ENCODE measurements around the gene RMND1.
"Not testable (repeated sequence)": the region's sequence is repeated elsewhere in the genome, so short reads cannot be mapped to it uniquely, and the experiment has no call there.

The RMND1 gene, protein sequence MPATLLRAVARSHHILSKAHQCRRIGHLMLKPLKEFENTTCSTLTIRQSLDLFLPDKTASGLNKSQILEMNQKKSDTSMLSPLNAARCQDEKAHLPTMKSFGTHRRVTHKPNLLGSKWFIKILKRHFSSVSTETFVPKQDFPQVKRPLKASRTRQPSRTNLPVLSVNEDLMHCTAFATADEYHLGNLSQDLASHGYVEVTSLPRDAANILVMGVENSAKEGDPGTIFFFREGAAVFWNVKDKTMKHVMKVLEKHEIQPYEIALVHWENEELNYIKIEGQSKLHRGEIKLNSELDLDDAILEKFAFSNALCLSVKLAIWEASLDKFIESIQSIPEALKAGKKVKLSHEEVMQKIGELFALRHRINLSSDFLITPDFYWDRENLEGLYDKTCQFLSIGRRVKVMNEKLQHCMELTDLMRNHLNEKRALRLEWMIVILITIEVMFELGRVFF

GRCh38 chr6:151451950-151452749, at the start of gene RMND1:
TSS of gene RMND1 (minus strand) at chr6:151452126. CDS start at chr6:151445811, 6,315 bp downstream.
- peak; percentile 94 for DNase-seq (ENCODE audit: low spot score)

- no peak for DNase-seq (ENCODE audit: low spot score)
Measured at GRCh38 chr6:151499551-151499950, 47.6 kb upstream of the RMND1 start.

DNA sequence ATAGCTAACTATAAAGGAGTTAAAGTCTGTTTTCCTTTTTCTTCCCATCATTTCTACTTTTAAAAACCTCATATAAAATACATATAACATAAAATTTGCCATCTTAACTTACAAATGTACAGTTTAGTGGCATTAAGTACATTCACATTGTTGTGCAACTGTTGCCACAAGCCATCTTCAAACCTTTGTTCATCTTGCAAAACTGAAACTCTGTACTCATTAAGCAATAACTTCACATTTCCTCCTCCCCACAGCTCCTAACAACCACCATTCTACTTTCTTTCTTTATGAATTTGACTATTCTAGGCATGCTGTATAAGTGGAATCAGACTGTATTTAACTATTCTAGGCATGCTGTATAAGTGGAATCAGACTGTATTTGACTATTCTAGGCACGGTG, 46.4 kb upstream of the RMND1 start:
- DNase-seq (ENCODE audit: low spot score) = no peak

DNA sequence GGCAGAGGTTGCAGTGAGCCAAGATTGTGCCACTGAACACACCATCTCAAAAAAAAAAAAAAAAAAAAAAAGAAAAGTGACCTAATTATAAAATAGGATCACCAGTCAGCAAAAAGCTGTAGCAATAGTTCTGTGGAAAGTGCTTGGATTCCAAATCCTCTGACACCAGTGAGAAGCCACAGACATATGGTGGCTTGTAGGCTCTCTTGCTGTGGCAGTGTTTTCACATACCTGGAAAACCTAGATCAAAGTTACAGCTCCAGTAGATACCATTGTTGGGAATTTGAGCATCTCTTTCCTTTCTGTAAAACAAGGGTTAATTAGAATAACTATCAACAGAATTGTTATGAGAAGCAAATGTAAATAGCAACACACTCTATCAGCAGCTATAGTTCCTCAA, 46.0 kb upstream of the RMND1 start:
- DNase-seq (ENCODE audit: low spot score) = no peak

- DNase-seq (ENCODE audit: low spot score) = no peak
Measured at GRCh38 chr6:151495380-151495779, 43.5 kb upstream of the RMND1 start.

GRCh38 chr6:151494936-151495320, 43.0 kb upstream of the RMND1 start:
- DNase-seq (ENCODE audit: low spot score) = no peak

DNA sequence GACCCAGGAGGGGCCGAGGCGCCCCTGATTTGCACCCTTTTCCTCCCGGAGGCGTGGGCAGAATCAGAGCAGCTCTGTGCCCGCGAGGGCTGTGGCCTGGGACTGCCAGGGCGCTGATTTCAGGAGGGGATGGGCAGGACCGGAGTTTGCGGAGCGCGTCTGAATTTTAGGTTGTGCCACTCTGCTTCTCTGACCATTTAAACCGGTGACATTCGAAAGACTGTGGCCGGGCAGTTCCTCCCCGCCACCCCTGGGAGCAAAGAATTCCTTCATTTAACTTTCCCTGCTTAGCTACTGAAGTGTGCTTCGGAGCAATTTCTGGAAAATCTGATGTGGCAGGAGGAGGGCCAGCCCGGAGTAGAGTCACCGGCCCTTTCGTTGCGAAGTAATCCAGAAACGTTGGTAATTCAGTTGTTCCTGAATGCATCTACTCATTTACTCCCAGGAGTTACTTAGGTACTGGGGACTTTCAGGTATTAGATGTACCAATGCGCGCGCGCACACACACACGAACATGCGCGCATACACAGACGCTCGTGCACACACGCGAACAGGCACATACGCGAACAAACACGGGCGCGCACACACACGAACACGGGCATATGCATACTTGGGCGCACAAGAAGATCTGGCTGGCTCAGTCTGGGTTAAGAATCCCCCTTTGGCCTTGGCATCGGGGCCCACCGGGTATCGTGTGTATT, 42.5 kb upstream of the RMND1 start:
- DNase-seq (ENCODE audit: low spot score) = no peak

DNA sequence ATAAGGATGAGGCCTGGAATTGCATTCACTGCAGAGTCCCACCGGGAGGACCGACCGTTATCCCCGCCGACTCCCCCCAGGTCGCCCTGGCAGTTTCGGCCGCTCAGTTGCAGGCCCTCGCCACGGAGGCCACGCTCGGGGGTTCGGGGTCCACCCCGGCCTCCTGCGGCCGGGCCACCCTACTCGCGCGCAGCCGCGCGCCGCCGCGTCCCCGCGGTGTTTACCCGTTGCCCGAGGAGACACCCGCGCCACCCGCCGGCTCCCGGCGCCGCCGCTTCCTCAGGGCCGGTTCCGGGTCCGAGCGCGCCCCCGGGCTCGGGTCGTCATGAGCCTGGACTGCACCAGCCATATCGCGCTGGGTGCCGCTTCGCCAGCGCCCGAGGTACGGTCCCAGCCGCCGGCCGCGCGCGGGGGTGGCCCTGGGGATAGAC, 41.9 kb upstream of the RMND1 start, which contains the start of gene CCDC170:
Gene CCDC170, plus strand, starts transcription at position 214 of the 431 bp plus-strand sequence. Its CDS starts 112 bp downstream, at position 326.
- DNase-seq (ENCODE audit: low spot score) = no peak

GRCh38 chr6:151493161-151493803, 41.4 kb upstream of the RMND1 start:
- no peak for DNase-seq (ENCODE audit: low spot score)

DNA sequence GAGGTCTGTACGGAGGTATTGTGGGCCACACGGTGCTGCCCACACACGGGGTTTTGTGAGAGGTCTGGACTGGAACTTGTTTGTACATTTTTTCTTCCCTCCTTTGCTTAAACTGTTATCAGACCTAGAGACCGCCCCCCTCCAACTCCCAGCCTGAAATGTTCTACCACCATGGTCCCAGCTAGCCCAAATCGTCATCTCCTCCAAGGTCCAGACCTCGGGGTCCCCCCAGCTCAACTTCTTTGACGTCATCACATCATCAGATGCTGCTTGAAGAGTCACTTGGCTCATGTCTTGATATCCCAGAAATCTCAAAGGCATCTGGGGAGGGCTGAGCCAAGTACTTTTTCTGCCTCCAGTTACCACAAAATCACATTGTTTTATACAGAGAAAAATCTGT, 39.1 kb upstream of the RMND1 start:
- no peak for DNase-seq (ENCODE audit: low spot score)

DNA sequence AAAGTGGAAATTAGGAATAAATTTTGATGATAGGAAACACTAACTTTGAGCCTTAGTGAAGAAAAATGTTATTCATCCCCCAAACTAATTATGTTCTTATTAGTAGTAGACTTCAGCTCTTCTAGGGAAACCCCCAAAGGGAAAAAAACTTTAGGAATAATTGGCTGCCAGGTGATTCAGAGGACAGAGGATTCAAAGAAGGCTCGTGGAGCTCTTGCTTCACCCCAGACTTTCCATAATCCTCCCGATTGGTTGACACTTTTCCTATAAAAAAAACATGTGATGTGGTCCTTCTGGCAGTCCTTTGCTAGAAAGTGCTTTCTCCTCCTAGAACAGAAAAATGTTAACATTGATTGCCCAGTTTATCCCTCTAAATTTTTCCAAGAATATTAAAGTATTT, 36.3 kb upstream of the RMND1 start:
- DNase-seq (ENCODE audit: low spot score) = no peak

GRCh38 chr6:151483994-151484393, 32.1 kb upstream of the RMND1 start:
- no peak for DNase-seq (ENCODE audit: low spot score)

- no peak for DNase-seq (ENCODE audit: low spot score)
Measured at GRCh38 chr6:151482290-151482689, 30.4 kb upstream of the RMND1 start.

DNA sequence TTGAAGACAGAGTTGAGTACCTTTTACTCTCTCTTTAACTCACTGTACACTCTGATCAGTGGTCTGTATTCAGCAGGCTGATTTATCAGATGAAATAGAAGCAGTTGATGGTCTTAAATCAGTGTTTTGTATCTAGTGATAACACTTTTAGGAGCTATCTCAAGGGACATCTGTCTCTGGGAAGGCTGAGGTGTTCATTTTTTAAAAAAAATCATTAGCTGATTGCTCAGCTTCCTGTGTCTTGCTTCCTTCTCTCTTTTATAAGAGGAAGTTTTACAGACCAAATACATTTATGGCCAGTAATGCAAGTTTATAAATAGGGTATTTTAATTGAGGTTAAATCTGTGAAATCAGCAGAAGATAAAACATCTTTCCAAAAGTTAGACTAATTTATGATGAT, 29.9 kb upstream of the RMND1 start:
- no peak for DNase-seq (ENCODE audit: low spot score)

DNA sequence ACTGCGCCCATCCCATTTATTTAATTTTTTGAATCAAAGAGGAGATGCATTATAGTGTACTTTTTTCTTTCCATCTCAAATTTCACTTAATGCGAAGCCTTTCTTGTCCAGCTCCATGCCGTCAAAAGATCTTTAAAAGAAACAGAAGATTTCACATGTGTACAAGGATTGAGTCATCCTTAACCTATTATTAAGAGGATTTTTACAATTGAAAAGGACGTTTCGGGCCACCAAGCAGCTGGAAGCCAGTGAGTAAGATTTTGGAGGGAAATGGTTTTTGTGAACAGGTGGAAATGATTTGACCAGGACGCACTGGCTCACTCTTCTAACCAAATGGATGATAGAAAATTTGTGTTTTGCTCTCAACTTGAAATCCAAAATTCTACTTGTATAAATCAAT, 26.7 kb upstream of the RMND1 start:
- no peak for DNase-seq (ENCODE audit: low spot score)

GRCh38 chr6:151477726-151478125, 25.8 kb upstream of the RMND1 start:
- no peak for DNase-seq (ENCODE audit: low spot score)

DNA sequence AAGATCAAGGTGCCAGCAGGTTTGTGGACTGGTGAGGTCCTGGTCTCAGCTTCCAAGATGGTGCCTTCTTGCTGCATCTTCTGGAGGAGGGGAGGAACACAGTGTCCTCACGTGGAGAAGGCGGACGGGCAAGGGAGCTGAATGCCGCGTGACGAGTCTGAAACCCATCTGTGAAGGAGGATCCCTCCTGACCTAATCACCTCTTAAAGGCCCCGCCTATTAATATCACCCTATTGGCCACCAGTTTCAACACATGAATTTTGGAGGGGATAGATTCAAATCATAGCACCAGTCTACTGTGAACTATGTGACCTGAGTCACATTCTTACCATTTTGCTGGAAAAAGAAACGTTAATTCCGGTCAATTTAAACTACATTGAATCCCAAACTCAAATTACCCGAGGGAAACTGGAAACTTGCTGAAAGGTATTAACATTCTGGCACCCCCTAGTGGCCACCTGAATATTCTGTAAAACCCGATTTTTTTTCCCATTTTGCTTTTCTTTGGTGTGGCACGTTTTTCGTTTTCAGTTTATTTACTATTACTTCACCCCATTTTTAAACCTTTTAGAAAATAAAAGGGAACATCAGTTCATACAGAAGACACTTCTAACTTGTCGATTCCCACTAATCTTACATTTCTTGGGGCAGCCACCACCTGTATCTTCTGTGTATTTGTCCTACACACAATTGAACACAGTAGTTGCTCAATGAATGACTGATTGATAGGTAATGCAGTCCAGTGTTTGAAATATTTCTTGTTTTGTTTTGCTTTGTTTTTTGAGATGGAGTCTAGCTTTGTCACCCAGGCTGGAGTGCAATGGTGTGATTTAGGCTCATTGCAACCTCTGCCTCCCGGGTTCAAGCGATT, 24.0 kb upstream of the RMND1 start:
- peak; percentile 53 for DNase-seq (ENCODE audit: low spot score)

GRCh38 chr6:151464702-151465101, 12.8 kb upstream of the RMND1 start:
- DNase-seq (ENCODE audit: low spot score) = no peak

GRCh38 chr6:151461673-151462072, 9.7 kb upstream of the RMND1 start:
- DNase-seq (ENCODE audit: low spot score) = no peak

DNA sequence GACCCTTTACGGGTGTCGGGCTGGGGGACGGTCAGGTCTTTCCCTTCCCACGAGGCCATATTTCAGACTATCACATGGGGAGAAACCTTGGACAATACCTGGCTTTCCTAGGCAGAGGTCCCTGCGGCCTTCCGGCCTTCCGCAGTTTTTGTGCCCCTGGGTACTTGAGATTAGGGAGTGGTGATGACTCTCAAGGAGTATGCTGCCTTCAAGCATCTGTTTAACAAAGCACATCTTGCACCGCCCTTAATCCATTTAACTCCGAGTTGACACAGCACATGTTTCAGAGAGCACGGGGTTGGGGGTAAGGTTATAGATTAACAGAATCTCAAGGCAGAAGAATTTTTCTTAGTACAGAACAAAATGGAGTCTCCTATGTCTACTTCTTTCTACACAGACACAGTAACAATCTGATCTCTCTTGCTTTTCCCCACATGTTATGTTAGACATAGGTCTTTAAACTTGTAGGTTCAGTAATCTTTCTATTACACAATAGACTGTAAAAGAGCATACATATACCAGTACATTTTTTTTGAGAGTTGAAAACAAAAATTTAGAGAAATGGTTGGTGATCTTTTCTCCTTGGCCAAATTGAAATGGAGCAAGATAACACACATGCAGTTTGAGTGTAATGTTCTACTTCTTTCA, 3.9 kb upstream of the RMND1 start:
- not testable (repeated sequence) for DNase-seq (ENCODE audit: low spot score)

Measured in COLO829 (cell line).